Endodermal cell (in vitro differentiated cells): ENCODE measurements around the gene ARG1. TPM values are rescaled to one million over a fixed set of nuclear protein-coding genes. Genes with fewer than 3 reads are reported as not detected.

ENCODE experiments used
- DNase-seq: peaks from one replicate; pipeline ENCODE4 v3.0.0-alpha.2; 2017
- H3K27ac ChIP-seq: 2 replicates; pipeline ENCODE4 v1.5.1; 2013; ENCODE audit warnings: mild to moderate bottlenecking, low read depth, low read length, moderate library complexity
- H3K27me3 ChIP-seq: 2 replicates; pipeline ENCODE4 v1.6.1; 2013; ENCODE audit warnings: mild to moderate bottlenecking, low read length, moderate library complexity; ENCODE audit not compliant: insufficient read depth, control insufficient read depth, poor library complexity, severe bottlenecking
- H3K36me3 ChIP-seq: 2 replicates; pipeline ENCODE4 v1.7.0; 2013; ENCODE audit warnings: mild to moderate bottlenecking, low read length, moderate library complexity; ENCODE audit not compliant: control insufficient read depth, insufficient read depth
- H3K4me1 ChIP-seq: one replicate; pipeline ENCODE4 v1.7.0; 2013; ENCODE audit warnings: low read length; ENCODE audit not compliant: control insufficient read depth, insufficient read depth
- H3K4me3 ChIP-seq: 2 replicates; pipeline ENCODE4 v1.5.1; 2013; ENCODE audit warnings: mild to moderate bottlenecking, low read length, moderate library complexity
- H3K9ac ChIP-seq: 2 replicates; pipeline ENCODE4 v1.6.1; 2013; ENCODE audit warnings: mild to moderate bottlenecking, low read length, moderate library complexity; ENCODE audit not compliant: poor library complexity, severe bottlenecking; ENCODE audit errors: extremely low read depth
- H3K9me3 ChIP-seq: 2 replicates; pipeline ENCODE4 v1.6.1; 2013; ENCODE audit warnings: mild to moderate bottlenecking, low read length, moderate library complexity; ENCODE audit not compliant: control insufficient read depth
- H3K27ac Mint-ChIP-seq: 2 replicates; pipeline ENCODE4 v1.8.0; 2020; ENCODE audit warnings: mixed read lengths
- H3K27me3 Mint-ChIP-seq: 2 replicates; pipeline ENCODE4 v1.8.0; 2021; ENCODE audit warnings: mild to moderate bottlenecking, mixed read lengths; ENCODE audit not compliant: insufficient read depth
- H3K36me3 Mint-ChIP-seq: 2 replicates; pipeline ENCODE4 v1.8.0; 2020; ENCODE audit warnings: low read depth, mixed read lengths
- H3K4me1 Mint-ChIP-seq: 2 replicates; pipeline ENCODE4 v1.8.0; 2020; ENCODE audit warnings: mixed read lengths
- H3K4me3 Mint-ChIP-seq: 2 replicates; pipeline ENCODE4 v1.8.0; 2020; ENCODE audit warnings: mild to moderate bottlenecking, moderate library complexity, mixed read lengths
- H3K9me3 Mint-ChIP-seq: 2 replicates; pipeline ENCODE4 v1.8.0; 2020; ENCODE audit warnings: mild to moderate bottlenecking, mixed read lengths
- WGBS, 2 experiments: methylation state at CpG; one replicate each; pipeline versions ENCODE4 v1.1.5 to v1.1.7; 2013; ENCODE audit warnings: missing lambda C conversion rate in 2 of 2, mixed read lengths in 1 of 2; ENCODE audit not compliant: insufficient coverage in 1 of 2, insufficient read length in 1 of 2; 5-methylcytosine and 5-hydroxymethylcytosine counted together
- total RNA-seq, 2 donors: library from RNA; stranded (reverse); fragmentation: NEBNext Ultra II Directional in 1 of 2; extraction: Animal tissue kit (Norgen Biotek cat#: 25700) in 1 of 2; gene quantifications; 2 replicates in 1 of 2; 3 replicates in 1 of 2; pipeline ENCODE4 v1.2.1, GENCODE V29; 2021
- TF ChIP-seq, protein P1 (sequence below): fragments of 200-600 bp; sonication (generic); conservative IDR thresholded peaks from 2 replicates; pipeline ENCODE4 v1.5.0; 2021; ENCODE audit warnings: antibody characterized with exemption, mild to moderate bottlenecking

ARG1 gene
- total RNA-seq, 2 donors from 2014 or later: not detected

DNA sequence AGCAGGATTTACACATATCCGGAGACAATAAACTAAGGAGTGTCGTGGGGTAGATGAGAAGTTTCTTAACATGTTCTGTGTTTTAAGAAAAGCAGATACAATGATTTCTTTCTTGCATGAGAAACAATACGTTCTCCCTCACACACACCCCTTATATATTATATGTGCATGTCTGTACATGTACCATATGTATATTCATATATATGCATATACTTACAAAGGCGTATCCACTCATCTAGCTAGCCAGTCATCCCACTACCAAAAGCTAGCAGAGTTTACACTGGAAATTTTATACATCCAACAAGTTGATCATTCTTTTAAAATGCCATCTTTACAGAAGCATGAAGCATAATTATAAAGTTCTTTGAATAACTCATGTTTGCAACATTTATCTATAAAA is 14.9 kb downstream of the ARG1 start:
- H3K27me3 Mint-ChIP-seq: no peaks in the 10 kb centered on the region
- Histone ChIP-seq H3K4me3 (no peak overlapping the region), H3K9me3 (no peaks in the 10 kb centered on the region), H3K36me3 (peaks cover 86% of the 10 kb centered on the region), H3K9ac (no peak overlapping the region), H3K27me3 (no peaks in the 10 kb centered on the region), H3K27ac (no peak overlapping the region), H3K4me1 (no peaks in the 10 kb centered on the region)
- TF ChIP-seq, protein P1, sequence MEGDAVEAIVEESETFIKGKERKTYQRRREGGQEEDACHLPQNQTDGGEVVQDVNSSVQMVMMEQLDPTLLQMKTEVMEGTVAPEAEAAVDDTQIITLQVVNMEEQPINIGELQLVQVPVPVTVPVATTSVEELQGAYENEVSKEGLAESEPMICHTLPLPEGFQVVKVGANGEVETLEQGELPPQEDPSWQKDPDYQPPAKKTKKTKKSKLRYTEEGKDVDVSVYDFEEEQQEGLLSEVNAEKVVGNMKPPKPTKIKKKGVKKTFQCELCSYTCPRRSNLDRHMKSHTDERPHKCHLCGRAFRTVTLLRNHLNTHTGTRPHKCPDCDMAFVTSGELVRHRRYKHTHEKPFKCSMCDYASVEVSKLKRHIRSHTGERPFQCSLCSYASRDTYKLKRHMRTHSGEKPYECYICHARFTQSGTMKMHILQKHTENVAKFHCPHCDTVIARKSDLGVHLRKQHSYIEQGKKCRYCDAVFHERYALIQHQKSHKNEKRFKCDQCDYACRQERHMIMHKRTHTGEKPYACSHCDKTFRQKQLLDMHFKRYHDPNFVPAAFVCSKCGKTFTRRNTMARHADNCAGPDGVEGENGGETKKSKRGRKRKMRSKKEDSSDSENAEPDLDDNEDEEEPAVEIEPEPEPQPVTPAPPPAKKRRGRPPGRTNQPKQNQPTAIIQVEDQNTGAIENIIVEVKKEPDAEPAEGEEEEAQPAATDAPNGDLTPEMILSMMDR: no peak
- no peaks in the 10 kb centered on the region for H3K4me1 Mint-ChIP-seq
- no peak overlapping the region for H3K4me3 Mint-ChIP-seq
- 97% methylated on average over 3 of the region's 4 CpGs; no CpG with 5 or more reads in 1 of the 2 experiments for WGBS, 2 experiments
- H3K36me3 Mint-ChIP-seq: peaks cover 54% of the 10 kb centered on the region
- H3K9me3 Mint-ChIP-seq: no peaks in the 10 kb centered on the region
- no peak for DNase-seq
- H3K27ac Mint-ChIP-seq: no peak overlapping the region

DNA sequence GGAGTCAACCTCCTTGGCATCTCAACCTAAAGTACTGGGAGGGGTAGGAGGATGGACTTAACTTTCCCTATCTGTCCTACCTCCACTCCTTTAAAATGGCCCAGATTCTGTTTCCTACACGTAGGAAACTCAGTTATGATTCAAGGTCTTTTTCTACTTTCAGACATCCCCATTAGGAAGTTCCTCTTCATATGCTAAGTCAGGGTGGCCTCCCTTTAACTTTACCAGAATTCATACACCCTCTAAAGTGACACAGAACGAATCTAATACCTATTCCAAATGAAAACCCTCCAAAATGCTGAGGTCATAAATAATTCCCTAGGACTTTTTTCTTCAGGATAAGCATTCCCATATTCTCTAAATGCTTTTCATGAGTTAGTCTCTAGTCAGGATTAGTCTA is 15.6 kb downstream of the ARG1 start:
- 90 to 95% methylated on average over 2 of the region's 2 CpGs for WGBS, 2 experiments
- H3K9me3 Mint-ChIP-seq: no peaks in the 10 kb centered on the region
- TF ChIP-seq, protein P1: no peak

DNA sequence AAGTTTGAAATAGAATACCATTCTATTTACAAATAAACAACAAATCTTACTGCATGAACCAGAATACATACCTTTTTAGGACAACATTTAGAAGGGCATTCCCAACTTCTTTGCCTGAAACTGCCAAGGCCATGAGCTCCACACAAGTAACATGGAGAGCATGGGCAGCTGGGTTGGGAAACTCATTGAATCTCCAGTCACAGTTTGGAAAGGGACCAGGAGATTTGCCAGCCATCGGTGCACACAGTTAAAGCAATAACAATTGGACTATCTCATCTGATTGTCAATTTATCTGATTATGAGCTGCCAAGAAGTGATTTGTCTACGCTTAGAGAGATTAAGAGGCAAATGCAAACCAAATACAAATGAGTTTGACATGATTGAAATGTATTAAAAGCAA is 19.9 kb downstream of the ARG1 start:
- H3K4me3 ChIP-seq: no peak overlapping the region
- H3K27me3 ChIP-seq: no peaks in the 10 kb centered on the region
- Mint-ChIP-seq H3K9me3 (no peaks in the 10 kb centered on the region), H3K4me3 (no peak overlapping the region), H3K4me1 (no peaks in the 10 kb centered on the region), H3K27me3 (no peaks in the 10 kb centered on the region), H3K27ac (no peak overlapping the region), H3K36me3 (peaks cover 62% of the 10 kb centered on the region)
- no peaks in the 10 kb centered on the region for H3K4me1 ChIP-seq
- H3K27ac ChIP-seq: no peak overlapping the region
- DNase-seq: no peak
- no peaks in the 10 kb centered on the region for H3K9me3 ChIP-seq
- H3K9ac ChIP-seq: no peak overlapping the region
- peaks cover 84% of the 10 kb centered on the region for H3K36me3 ChIP-seq
- WGBS, 2 experiments: 96 to 100% methylated on average over 2 of the region's 2 CpGs
- TF ChIP-seq, protein P1: no peak

More for the DNA sequence above, 15.6 kb downstream of the ARG1 start:
- H3K4me3 ChIP-seq: no peak overlapping the region
- H3K27ac Mint-ChIP-seq: no peak overlapping the region
- no peak overlapping the region for H3K27ac ChIP-seq
- H3K27me3 Mint-ChIP-seq: no peaks in the 10 kb centered on the region
- H3K4me3 Mint-ChIP-seq: no peak overlapping the region
- no peaks in the 10 kb centered on the region for H3K9me3 ChIP-seq
- H3K4me1 ChIP-seq: no peaks in the 10 kb centered on the region
- no peak for DNase-seq
- peaks cover 82% of the 10 kb centered on the region for H3K36me3 ChIP-seq
- H3K4me1 Mint-ChIP-seq: no peaks in the 10 kb centered on the region
- no peaks in the 10 kb centered on the region for H3K27me3 ChIP-seq
- H3K9ac ChIP-seq: no peak overlapping the region
- H3K36me3 Mint-ChIP-seq: peaks cover 56% of the 10 kb centered on the region
